TTC549 (cell line): ENCODE results near the gene ZNF492.
"Not testable (repeated sequence)": the region's sequence is repeated elsewhere in the genome, so short reads cannot be mapped to it uniquely, and the experiment has no call there.

Source experiments
- FAIRE-seq: peaks from 2 replicates; lab custom pipeline; 2012; peaks lifted over from hg19 to GRCh38; lab: Jason Lieb, UNC

ZNF492 gene

GRCh38 chr19:22633706-22634449, at the start of gene ZNF492:
ZNF492 (plus strand) TSS chr19:22634324; CDS start chr19:22653400, 19,076 bp downstream.
- not testable (repeated sequence) for FAIRE-seq

- no peak for FAIRE-seq
Measured at GRCh38 chr19:22595422-22595821, 38.7 kb upstream of the ZNF492 start.

GRCh38 chr19:22595918-22596341, 38.2 kb upstream of the ZNF492 start:
- FAIRE-seq: no peak

- FAIRE-seq: no peak
Measured at GRCh38 chr19:22600690-22601648, 33.2 kb upstream of the ZNF492 start.

- FAIRE-seq: no peak
Measured at GRCh38 chr19:22601906-22602630, 32.1 kb upstream of the ZNF492 start.

GRCh38 chr19:22602631-22603272, 31.4 kb upstream of the ZNF492 start:
- no peak for FAIRE-seq

GRCh38 chr19:22603518-22604440, 30.3 kb upstream of the ZNF492 start:
- no peak for FAIRE-seq

- no peak for FAIRE-seq
Measured at GRCh38 chr19:22604571-22605274, 29.4 kb upstream of the ZNF492 start.

- FAIRE-seq: no peak
Measured at GRCh38 chr19:22605275-22606211, 28.6 kb upstream of the ZNF492 start.

GRCh38 chr19:22606212-22606553, 27.9 kb upstream of the ZNF492 start:
- no peak for FAIRE-seq

- no peak for FAIRE-seq
Measured at GRCh38 chr19:22606954-22607652, 27.0 kb upstream of the ZNF492 start.

- FAIRE-seq: no peak
Measured at GRCh38 chr19:22607653-22608430, 26.3 kb upstream of the ZNF492 start.

GRCh38 chr19:22608441-22608840, 25.7 kb upstream of the ZNF492 start:
- FAIRE-seq: no peak

GRCh38 chr19:22609630-22610029, 24.5 kb upstream of the ZNF492 start:
- FAIRE-seq: no peak

GRCh38 chr19:22610121-22610520, 24.0 kb upstream of the ZNF492 start:
- FAIRE-seq: no peak

- no peak for FAIRE-seq
Measured at GRCh38 chr19:22612316-22612715, 21.8 kb upstream of the ZNF492 start.

- no peak for FAIRE-seq
Measured at GRCh38 chr19:22616659-22617058, 17.5 kb upstream of the ZNF492 start.

- FAIRE-seq: not testable (repeated sequence)
Measured at GRCh38 chr19:22617181-22617580, 16.9 kb upstream of the ZNF492 start.
